H1 (cell line): ENCODE results near the gene SFRP5. TPM values are rescaled to one million over a fixed set of nuclear protein-coding genes. Genes with fewer than 3 reads are reported as not detected.

ENCODE experiments used
- CTCF ChIA-PET: fragments of 300-600 bp; sonication (Branson Sonifier 250); formaldehyde crosslinking; loops from one replicate; lab custom pipeline; 2021; ENCODE audit not compliant: partially characterized antibody; lab: Charles Lee
- POLR2A ChIA-PET: fragments of 300-600 bp; sonication (Branson Sonifier 250); formaldehyde crosslinking; loops from one replicate; lab custom pipeline; 2021; ENCODE audit warnings: inconsistent platforms; ENCODE audit not compliant: partially characterized antibody; lab: Charles Lee
- DNase-seq, 2 experiments: peaks; one replicate each; pipeline versions ENCODE4 v3.0.0 to v3.0.0-alpha.2; 2010 to 2022; ENCODE audit warnings: low spot score in 2 of 2, low read depth in 1 of 2, mixed read lengths in 1 of 2
- FAIRE-seq: peaks from 2 replicates; lab custom pipeline; 2011; peaks lifted over from hg19 to GRCh38; lab: Jason Lieb, UNC
- H2AFZ ChIP-seq: 2 replicates; pipeline ENCODE4 v1.8.1; 2012; ENCODE audit warnings: low read length, inconsistent platforms
- H2AK5ac ChIP-seq: 2 replicates; pipeline ENCODE4 v1.6.1; 2013; ENCODE audit warnings: low read depth, low read length
- H2BK120ac ChIP-seq: replicated peaks from 2 replicates; pipeline ENCODE3; 2013; ENCODE audit warnings: low read depth, low read length, inconsistent platforms
- H2BK12ac ChIP-seq: 2 replicates; pipeline ENCODE4 v1.6.1; 2013; ENCODE audit warnings: low read depth, low read length
- H2BK15ac ChIP-seq: 2 replicates; pipeline ENCODE4 v1.6.1; 2013; ENCODE audit warnings: low read length
- H2BK20ac ChIP-seq: 2 replicates; pipeline ENCODE4 v1.6.1; 2013; ENCODE audit warnings: low read length
- H2BK5ac ChIP-seq: 2 replicates; pipeline ENCODE4 v1.6.1; 2013; ENCODE audit warnings: low read depth, low read length
- H3K14ac ChIP-seq: 2 replicates; pipeline ENCODE4 v1.6.1; 2013; ENCODE audit warnings: inconsistent platforms; ENCODE audit not compliant: insufficient read length
- H3K18ac ChIP-seq: 2 replicates; pipeline ENCODE4 v1.6.1; 2013; ENCODE audit warnings: low read length; ENCODE audit errors: extremely low read depth
- H3K23ac ChIP-seq: 2 replicates; pipeline ENCODE4 v1.6.1; 2013; ENCODE audit warnings: inconsistent platforms; ENCODE audit not compliant: insufficient read length
- H3K23me2 ChIP-seq: 2 replicates; pipeline ENCODE4 v1.6.1; 2013; ENCODE audit warnings: low read depth, low read length
- H3K27ac ChIP-seq: 2 replicates; pipeline ENCODE4 v1.6.1; 2011; ENCODE audit warnings: low read depth, low read length, inconsistent platforms
- H3K27me3 ChIP-seq, 4 experiments: replicated peaks in 1 of 4; 1 replicate in 1 of 4; 2 replicates in 3 of 4; pipeline versions ENCODE4 v1.6.1 to v1.8.1; 2011 to 2013; ENCODE audit warnings: low read length in 3 of 4, mild to moderate bottlenecking in 3 of 4, inconsistent platforms in 2 of 4, mixed read lengths in 2 of 4, moderate library complexity in 1 of 4; ENCODE audit not compliant: control insufficient read depth in 3 of 4, insufficient read depth in 3 of 4; ENCODE audit errors: extremely low read depth in 1 of 4
- H3K36me3 ChIP-seq, 4 experiments: 2 replicates each; pipeline versions ENCODE4 v1.6.1 to v1.8.1; 2011 to 2013; ENCODE audit warnings: mild to moderate bottlenecking in 4 of 4, low read length in 3 of 4, moderate library complexity in 2 of 4, control low read depth in 1 of 4, inconsistent platforms in 1 of 4; ENCODE audit not compliant: insufficient read depth in 4 of 4, control insufficient read depth in 2 of 4
- H3K4ac ChIP-seq: replicated peaks from 2 replicates; pipeline ENCODE3; 2013; ENCODE audit warnings: low read length, low read depth, mixed read lengths, inconsistent platforms; ENCODE audit not compliant: insufficient read length
- H3K4me1 ChIP-seq, 4 experiments: replicated peaks in 1 of 4; 1 replicate in 1 of 4; 2 replicates in 3 of 4; pipeline versions ENCODE4 v1.6.1 to v1.8.1; 2011 to 2013; ENCODE audit warnings: low read length in 3 of 4, inconsistent platforms in 2 of 4, mixed read lengths in 1 of 4; ENCODE audit not compliant: insufficient read depth in 4 of 4, control insufficient read depth in 3 of 4
- H3K4me2 ChIP-seq, 2 experiments: 2 replicates each; pipeline versions ENCODE4 v1.6.1 to v1.8.1; 2011 to 2013; ENCODE audit warnings: low read depth in 2 of 2, low read length in 2 of 2, control low read depth in 1 of 2, inconsistent platforms in 1 of 2, mild to moderate bottlenecking in 1 of 2; ENCODE audit not compliant: insufficient read depth in 1 of 2
- H3K4me3 ChIP-seq, 4 experiments: fragments of 200-600, 300-600 bp in 1 of 4; sonication (generic), shearing (Covaris generic), sonication (Bioruptor Twin) in 1 of 4; 2 replicates each; pipeline versions ENCODE4 v1.5.1 to v1.8.1; 2011 to 2016; ENCODE audit warnings: low read length in 4 of 4, low read depth in 3 of 4, control low read depth in 2 of 4, inconsistent platforms in 2 of 4, mild to moderate bottlenecking in 2 of 4, mixed read lengths in 1 of 4, moderate library complexity in 1 of 4; ENCODE audit not compliant: insufficient read depth in 2 of 4; ENCODE audit errors: extremely low read depth in 1 of 4
- H3K56ac ChIP-seq: replicated peaks from 2 replicates; pipeline ENCODE3; 2013; ENCODE audit warnings: low read depth, mild to moderate bottlenecking, mixed read lengths, low read length, inconsistent platforms; ENCODE audit not compliant: insufficient read length
- H3K79me1 ChIP-seq: 2 replicates; pipeline ENCODE4 v1.6.1; 2013; ENCODE audit warnings: low read depth, low read length, control low read depth
- H3K79me2 ChIP-seq, 2 experiments: 2 replicates each; pipeline versions ENCODE4 v1.6.1 to v1.8.1; 2012 to 2013; ENCODE audit warnings: low read length in 2 of 2, mild to moderate bottlenecking in 2 of 2, inconsistent platforms in 1 of 2; ENCODE audit not compliant: insufficient read depth in 2 of 2, control insufficient read depth in 1 of 2
- H3K9ac ChIP-seq, 4 experiments: replicated peaks in 1 of 4; 1 replicate in 1 of 4; 2 replicates in 3 of 4; pipeline versions ENCODE4 v1.6.1 to v1.8.1; 2011 to 2013; ENCODE audit warnings: low read depth in 3 of 4, low read length in 3 of 4, control low read depth in 2 of 4, mild to moderate bottlenecking in 2 of 4, moderate library complexity in 2 of 4, inconsistent platforms in 1 of 4; ENCODE audit errors: extremely low read depth in 1 of 4
- H3K9me3 ChIP-seq, 2 experiments: 2 replicates each; pipeline versions ENCODE4 v1.6.1 to v1.8.1; 2012 to 2013; ENCODE audit warnings: mild to moderate bottlenecking in 2 of 2, moderate library complexity in 2 of 2, control low read depth in 1 of 2, inconsistent platforms in 1 of 2, low read depth in 1 of 2, low read length in 1 of 2, mixed read lengths in 1 of 2; ENCODE audit not compliant: insufficient read depth in 2 of 2
- H4K20me1 ChIP-seq, 2 experiments: replicated peaks in 1 of 2; 2 replicates each; pipeline versions ENCODE3 to v1.8.1; 2011 to 2013; ENCODE audit warnings: inconsistent platforms in 2 of 2, low read length in 2 of 2, mild to moderate bottlenecking in 1 of 2; ENCODE audit not compliant: insufficient read depth in 2 of 2, control insufficient read depth in 1 of 2
- H4K5ac ChIP-seq: 2 replicates; pipeline ENCODE4 v1.6.1; 2013; ENCODE audit warnings: low read length, low read depth, mixed read lengths, inconsistent platforms; ENCODE audit not compliant: insufficient read length
- H4K8ac ChIP-seq: 2 replicates; pipeline ENCODE4 v1.8.0; 2013; ENCODE audit warnings: mild to moderate bottlenecking, moderate library complexity, low read length, inconsistent platforms; ENCODE audit not compliant: insufficient read depth; ENCODE audit errors: extremely low read depth
- H4K91ac ChIP-seq: replicated peaks from 2 replicates; pipeline ENCODE3; 2013; ENCODE audit warnings: low read length, mixed read lengths, inconsistent platforms; ENCODE audit not compliant: insufficient read length
- ASH2L ChIP-seq: fragments of 200-600, 300-600 bp; sonication (generic); IDR thresholded peaks from one replicate; pipeline ENCODE4 v1.7.1; 2017; ENCODE audit warnings: low read length
- BRCA1 ChIP-seq: IDR thresholded peaks from 2 replicates; pipeline ENCODE4 v1.6.1; 2012; ENCODE audit warnings: low read depth, low read length, improper control_type of control experiment
- WGBS, 2 experiments: shearing (Covaris generic) in 1 of 2; methylation state at CpG; one replicate each; pipeline versions ENCODE4 v1.1.6 to v1.1.7; 2013 to 2015; ENCODE audit warnings: low lambda C conversion rate in 2 of 2, mixed read lengths in 2 of 2, inconsistent platforms in 1 of 2, low coverage in 1 of 2, missing lambda C conversion rate in 1 of 2; ENCODE audit not compliant: insufficient replicate concordance in 2 of 2, insufficient coverage in 1 of 2, insufficient read length in 1 of 2; ENCODE audit errors: extremely low coverage in 1 of 2, missing lambda C conversion rate in 1 of 2; 5-methylcytosine and 5-hydroxymethylcytosine counted together
- polyA plus RNA-seq, 7 experiments: library from polyadenylated mRNA; depleted of rRNA in 3 of 7; stranded (reverse) in 5 of 7; unstranded in 2 of 7; fragments of >200 nt in 5 of 7; fragments of 200-250 nt in 2 of 7; gene quantifications; 1 replicate in 5 of 7; 2 replicates in 1 of 7; 4 replicates in 1 of 7; pipeline versions ENCODE4 v1.2.1 to v1.2.3, GENCODE V29; 2011 to 2013; ENCODE audit warnings: missing spikeins in 2 of 7, mixed read lengths in 2 of 7
- total RNA-seq: library from RNA; stranded (reverse); fragmentation: NEBNext Ultra II Directional; extraction: Animal tissue kit (Norgen Biotek cat#: 25700); gene quantifications from 2 replicates; pipeline ENCODE4 v1.2.1, GENCODE V29; 2021

Gene SFRP5
- total and polyA plus RNA-seq, 2 of the 8 experiments (the other 6 are each of a cell fraction or from before 2014, with no cell fraction given), result 3.9 to 5.9 TPM

- H4K5ac ChIP-seq, result no peak overlapping the region
Measured at GRCh38 chr10:97820096-97820704, 48.4 kb upstream of the SFRP5 start.

More at GRCh38 chr10:97820096-97820704, 48.4 kb upstream of the SFRP5 start:
- H4K8ac ChIP-seq, result no peak overlapping the region
- H3K36me3 ChIP-seq, result no peaks in the 10 kb centered on the region
- CTCF ChIA-PET, result interaction anchor here (1.4 kb wide), 1 partner anchor 60 kb away, joined by 3 read pairs; no protein-coding TSS in a partner anchor
- no peak for FAIRE-seq
- no peak for DNase-seq
- peaks cover 0 to 11% (median 4%) of the 10 kb centered on the region in 4 experiments; a peak in 4 of 7 replicates for H3K4me1 ChIP-seq
- H3K56ac ChIP-seq, result no peak overlapping the region
- H2BK5ac ChIP-seq, result no peak overlapping the region
- no peaks in the 10 kb centered on the region for H3K23me2 ChIP-seq
- TF ChIP-seq BRCA1 (no peak), ASH2L (no peak)
- H3K79me2 ChIP-seq, result no peaks in the 10 kb centered on the region
- H2AFZ ChIP-seq, result no peak overlapping the region
- no peaks in the 10 kb centered on the region for H3K27me3 ChIP-seq
- H2BK20ac ChIP-seq, result no peak overlapping the region
- H2BK15ac ChIP-seq, result no peak overlapping the region
- no peak overlapping the region for H3K18ac ChIP-seq
- H3K9me3 ChIP-seq, result no peaks in the 10 kb centered on the region
- H2AK5ac ChIP-seq, result no peak overlapping the region
- H2BK12ac ChIP-seq, result no peak overlapping the region
- no peaks in the 10 kb centered on the region for H4K20me1 ChIP-seq
- no peak overlapping the region for H3K27ac ChIP-seq
- no peak overlapping the region for H2BK120ac ChIP-seq
- H3K23ac ChIP-seq, result no peak overlapping the region
- H4K91ac ChIP-seq, result no peak overlapping the region
- H3K4me3 ChIP-seq, result no peak overlapping the region
- POLR2A ChIA-PET, result no interaction called here
- H3K4me2 ChIP-seq, result no peak overlapping the region
- H3K79me1 ChIP-seq, result no peaks in the 10 kb centered on the region
- no peak overlapping the region for H3K9ac ChIP-seq
- H3K4ac ChIP-seq, result no peak overlapping the region
- no peak overlapping the region for H3K14ac ChIP-seq
- WGBS, 2 experiments, result 91% methylated on average over 8 of the region's 8 CpGs; no CpG with 5 or more reads in 1 of the 2 experiments
